ENCODE measurements around the gene CADM1.

Gene CADM1

DNA sequence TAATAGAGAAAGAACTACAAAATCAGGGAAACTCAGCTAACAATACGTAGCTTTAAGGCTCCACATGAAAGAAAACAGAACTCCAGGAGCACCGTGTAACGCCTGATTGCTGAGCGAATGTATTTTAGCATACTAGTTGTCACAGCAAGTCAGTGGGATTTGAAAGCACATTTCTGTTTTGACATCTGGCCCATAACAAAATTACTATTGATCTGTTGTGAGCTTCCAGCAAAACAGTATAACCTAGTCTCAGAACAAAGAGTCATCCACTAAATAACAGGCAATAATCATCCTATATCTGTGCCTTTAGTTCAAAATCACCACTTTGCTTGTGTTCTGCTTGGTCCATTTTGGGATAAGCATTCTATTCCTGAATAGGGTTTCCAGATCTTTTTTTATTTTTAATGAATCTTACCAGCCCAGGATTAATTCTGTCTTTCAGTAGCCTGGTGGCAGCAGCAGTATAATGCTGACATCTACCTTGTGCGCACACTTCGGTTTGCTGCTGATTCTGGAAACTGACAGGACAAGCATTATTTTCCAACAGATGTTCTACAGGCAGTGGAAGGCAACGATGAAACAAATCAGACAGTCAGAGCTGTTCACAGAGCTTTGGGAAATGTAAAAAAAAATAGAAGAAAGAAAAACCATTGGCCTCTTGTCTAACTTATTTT lies 66.2 kb downstream of the CADM1 start:
- Histone ChIP-seq H3K27ac (ENCODE audit: low read depth, low read length) (no peak overlapping the region), H3K4me1 (ENCODE audit: insufficient read depth, low read length) (peaks cover 11% of the 10 kb centered on the region)

GRCh38 chr11:115430345-115430744 lies 73.9 kb downstream of the CADM1 start:
- Histone ChIP-seq H3K36me3 (ENCODE audit: insufficient read depth, low read length) (no peaks in the 10 kb centered on the region), H3K4me1 (ENCODE audit: insufficient read depth, low read length) (no peaks in the 10 kb centered on the region), H3K9ac (ENCODE audit: low read length) (no peak overlapping the region), H3K27ac (ENCODE audit: low read depth, low read length) (no peak overlapping the region), H3K27me3 (ENCODE audit: control insufficient read depth in 1 of 2, insufficient read depth in 2 of 2, low read length in 2 of 2) (no peaks in the 10 kb centered on the region), H3K9me3 (ENCODE audit: low read length) (no peaks in the 10 kb centered on the region), H3K4me3 (ENCODE audit: low read depth in 1 of 2, low read length in 2 of 2) (no peak overlapping the region)

More for the DNA sequence above, 66.2 kb downstream of the CADM1 start:
- Histone ChIP-seq H3K36me3 (ENCODE audit: insufficient read depth, low read length) (no peaks in the 10 kb centered on the region), H3K9ac (ENCODE audit: low read length) (no peak overlapping the region), H3K4me3 (ENCODE audit: low read depth in 1 of 2, low read length in 2 of 2) (no peak overlapping the region), H3K27me3 (ENCODE audit: control insufficient read depth in 1 of 2, insufficient read depth in 2 of 2, low read length in 2 of 2) (no peaks in the 10 kb centered on the region), H3K9me3 (ENCODE audit: low read length) (no peaks in the 10 kb centered on the region)

DNA sequence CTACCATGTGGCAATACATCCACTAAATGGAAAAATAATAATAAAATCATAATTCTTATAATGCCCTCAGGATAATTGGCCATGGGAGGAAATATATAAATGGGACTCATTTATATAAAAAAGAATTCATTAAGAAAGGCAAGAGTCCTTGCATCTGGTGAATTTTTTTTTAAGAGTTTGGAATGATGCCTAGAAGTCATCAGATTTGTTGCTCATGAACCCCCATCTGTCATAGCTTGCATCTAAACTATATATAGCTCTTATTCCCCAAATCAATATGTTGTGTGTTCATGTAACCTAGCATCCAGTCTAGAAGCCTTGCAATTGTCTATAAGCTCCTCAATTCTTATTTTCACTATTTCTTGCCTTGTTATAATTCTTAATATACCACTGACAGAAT lies 75.9 kb downstream of the CADM1 start:
- Histone ChIP-seq H3K9me3 (ENCODE audit: low read length) (no peaks in the 10 kb centered on the region), H3K27me3 (ENCODE audit: control insufficient read depth in 1 of 2, insufficient read depth in 2 of 2, low read length in 2 of 2) (no peaks in the 10 kb centered on the region), H3K9ac (ENCODE audit: low read length) (no peak overlapping the region), H3K27ac (ENCODE audit: low read depth, low read length) (no peak overlapping the region), H3K4me3 (ENCODE audit: low read depth in 1 of 2, low read length in 2 of 2) (no peak overlapping the region), H3K36me3 (ENCODE audit: insufficient read depth, low read length) (no peaks in the 10 kb centered on the region), H3K4me1 (ENCODE audit: insufficient read depth, low read length) (no peaks in the 10 kb centered on the region)

GRCh38 chr11:115425816-115426215 lies 78.4 kb downstream of the CADM1 start:
- H3K27me3 ChIP-seq (ENCODE audit: control insufficient read depth in 1 of 2, insufficient read depth in 2 of 2, low read length in 2 of 2), result no peaks in the 10 kb centered on the region
- H3K9ac ChIP-seq (ENCODE audit: low read length), result no peak overlapping the region
- H3K27ac ChIP-seq (ENCODE audit: low read depth, low read length), result no peak overlapping the region
- no peaks in the 10 kb centered on the region for H3K4me1 ChIP-seq (ENCODE audit: insufficient read depth, low read length)
- H3K36me3 ChIP-seq (ENCODE audit: insufficient read depth, low read length), result no peaks in the 10 kb centered on the region
- no peak overlapping the region for H3K4me3 ChIP-seq (ENCODE audit: low read depth in 1 of 2, low read length in 2 of 2)
- H3K9me3 ChIP-seq (ENCODE audit: low read length), result no peaks in the 10 kb centered on the region

DNA sequence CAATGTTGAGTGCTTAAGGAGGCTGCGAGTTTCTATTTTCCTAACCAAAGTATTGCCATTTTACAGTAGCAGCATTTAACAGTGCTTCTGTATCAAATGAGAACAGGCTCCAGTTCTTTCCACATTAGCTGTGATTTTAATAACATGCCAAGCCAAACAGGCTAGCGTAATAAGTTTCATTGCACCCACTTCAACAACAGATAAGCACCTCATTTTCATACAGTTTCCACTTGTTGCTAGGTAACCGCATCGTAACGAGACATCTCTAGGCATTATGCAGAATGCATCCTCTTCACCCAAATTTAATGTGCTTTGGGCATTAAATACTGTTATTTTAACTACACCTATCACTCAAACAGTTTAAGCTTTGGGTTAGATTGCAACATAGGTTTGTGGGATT lies 79.0 kb downstream of the CADM1 start:
- Histone ChIP-seq H3K9me3 (ENCODE audit: low read length) (no peaks in the 10 kb centered on the region), H3K4me3 (ENCODE audit: low read depth in 1 of 2, low read length in 2 of 2) (no peak overlapping the region), H3K4me1 (ENCODE audit: insufficient read depth, low read length) (no peaks in the 10 kb centered on the region), H3K9ac (ENCODE audit: low read length) (no peak overlapping the region), H3K27me3 (ENCODE audit: control insufficient read depth in 1 of 2, insufficient read depth in 2 of 2, low read length in 2 of 2) (no peaks in the 10 kb centered on the region), H3K36me3 (ENCODE audit: insufficient read depth, low read length) (no peaks in the 10 kb centered on the region), H3K27ac (ENCODE audit: low read depth, low read length) (no peak overlapping the region)

GRCh38 chr11:115423728-115424459 lies 80.3 kb downstream of the CADM1 start:
- H3K36me3 ChIP-seq (ENCODE audit: insufficient read depth, low read length), result no peaks in the 10 kb centered on the region
- H3K4me1 ChIP-seq (ENCODE audit: insufficient read depth, low read length), result no peaks in the 10 kb centered on the region
- no peaks in the 10 kb centered on the region for H3K9me3 ChIP-seq (ENCODE audit: low read length)
- no peak overlapping the region for H3K4me3 ChIP-seq (ENCODE audit: low read depth in 1 of 2, low read length in 2 of 2)
- H3K27me3 ChIP-seq (ENCODE audit: control insufficient read depth in 1 of 2, insufficient read depth in 2 of 2, low read length in 2 of 2), result no peaks in the 10 kb centered on the region
- no peak overlapping the region for H3K9ac ChIP-seq (ENCODE audit: low read length)
- no peak overlapping the region for H3K27ac ChIP-seq (ENCODE audit: low read depth, low read length)

- Histone ChIP-seq H3K36me3 (ENCODE audit: insufficient read depth, low read length) (no peaks in the 10 kb centered on the region), H3K9ac (ENCODE audit: low read length) (no peak overlapping the region), H3K9me3 (ENCODE audit: low read length) (no peaks in the 10 kb centered on the region), H3K4me3 (ENCODE audit: low read depth in 1 of 2, low read length in 2 of 2) (no peak overlapping the region), H3K27me3 (ENCODE audit: control insufficient read depth in 1 of 2, insufficient read depth in 2 of 2, low read length in 2 of 2) (no peaks in the 10 kb centered on the region), H3K4me1 (ENCODE audit: insufficient read depth, low read length) (no peaks in the 10 kb centered on the region), H3K27ac (ENCODE audit: low read depth, low read length) (no peak overlapping the region)
These were observed 82.1 kb downstream of the CADM1 start for GRCh38 chr11:115421992-115422689.

DNA sequence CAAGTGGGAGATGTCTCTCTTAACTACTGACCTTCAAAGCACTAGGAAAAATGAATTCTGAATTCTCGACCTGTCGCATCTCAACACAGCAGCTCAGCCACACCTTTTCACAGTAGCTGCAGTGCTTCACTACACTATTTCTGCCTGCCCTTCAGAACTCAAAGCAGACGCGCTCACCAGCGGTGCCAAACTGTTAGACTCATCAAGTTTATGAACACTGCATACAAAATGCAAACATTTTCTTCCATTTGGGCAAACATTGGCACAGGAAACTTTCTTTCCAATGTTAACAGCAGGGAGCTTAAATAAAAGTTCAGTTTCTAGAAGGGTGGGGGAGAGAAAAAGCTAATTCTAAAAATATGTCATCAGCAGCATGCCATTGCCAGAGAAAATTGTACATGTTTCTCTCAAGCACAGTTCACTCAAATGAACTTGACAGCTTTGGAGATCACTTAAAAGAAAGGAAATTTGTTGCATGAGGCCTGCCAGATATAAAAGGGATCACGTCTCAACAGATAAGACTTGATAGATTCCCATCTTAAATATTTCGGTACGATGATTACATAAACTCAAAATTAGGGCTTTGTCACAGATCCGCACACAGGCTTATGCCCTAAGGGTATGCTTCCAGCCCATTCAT lies 82.7 kb downstream of the CADM1 start:
- H3K27ac ChIP-seq (ENCODE audit: low read depth, low read length), result no peak overlapping the region
- H3K4me1 ChIP-seq (ENCODE audit: insufficient read depth, low read length), result no peaks in the 10 kb centered on the region
- H3K36me3 ChIP-seq (ENCODE audit: insufficient read depth, low read length), result no peaks in the 10 kb centered on the region
- H3K9me3 ChIP-seq (ENCODE audit: low read length), result no peaks in the 10 kb centered on the region
- H3K27me3 ChIP-seq (ENCODE audit: control insufficient read depth in 1 of 2, insufficient read depth in 2 of 2, low read length in 2 of 2), result no peaks in the 10 kb centered on the region
- H3K4me3 ChIP-seq (ENCODE audit: low read depth in 1 of 2, low read length in 2 of 2), result no peak overlapping the region
- H3K9ac ChIP-seq (ENCODE audit: low read length), result no peak overlapping the region

GRCh38 chr11:115420505-115420904 lies 83.7 kb downstream of the CADM1 start:
- Histone ChIP-seq H3K9me3 (ENCODE audit: low read length) (no peaks in the 10 kb centered on the region), H3K4me1 (ENCODE audit: insufficient read depth, low read length) (no peaks in the 10 kb centered on the region), H3K4me3 (ENCODE audit: low read depth in 1 of 2, low read length in 2 of 2) (no peak overlapping the region), H3K36me3 (ENCODE audit: insufficient read depth, low read length) (no peaks in the 10 kb centered on the region), H3K27ac (ENCODE audit: low read depth, low read length) (no peak overlapping the region), H3K9ac (ENCODE audit: low read length) (no peak overlapping the region), H3K27me3 (ENCODE audit: control insufficient read depth in 1 of 2, insufficient read depth in 2 of 2, low read length in 2 of 2) (no peaks in the 10 kb centered on the region)

GRCh38 chr11:115418626-115419025 lies 85.6 kb downstream of the CADM1 start:
- H3K9me3 ChIP-seq (ENCODE audit: low read length), result no peaks in the 10 kb centered on the region

GRCh38 chr11:115418081-115418480 lies 86.1 kb downstream of the CADM1 start:
- Histone ChIP-seq H3K36me3 (ENCODE audit: insufficient read depth, low read length) (no peaks in the 10 kb centered on the region), H3K4me3 (ENCODE audit: low read depth in 1 of 2, low read length in 2 of 2) (no peak overlapping the region), H3K9me3 (ENCODE audit: low read length) (no peaks in the 10 kb centered on the region), H3K27me3 (ENCODE audit: control insufficient read depth in 1 of 2, insufficient read depth in 2 of 2, low read length in 2 of 2) (no peaks in the 10 kb centered on the region), H3K4me1 (ENCODE audit: insufficient read depth, low read length) (no peaks in the 10 kb centered on the region), H3K27ac (ENCODE audit: low read depth, low read length) (no peak overlapping the region), H3K9ac (ENCODE audit: low read length) (no peak overlapping the region)

More at GRCh38 chr11:115418626-115419025, 85.6 kb downstream of the CADM1 start:
- Histone ChIP-seq H3K9ac (ENCODE audit: low read length) (no peak overlapping the region), H3K4me1 (ENCODE audit: insufficient read depth, low read length) (no peaks in the 10 kb centered on the region), H3K36me3 (ENCODE audit: insufficient read depth, low read length) (no peaks in the 10 kb centered on the region), H3K4me3 (ENCODE audit: low read depth in 1 of 2, low read length in 2 of 2) (no peak overlapping the region), H3K27ac (ENCODE audit: low read depth, low read length) (no peak overlapping the region), H3K27me3 (ENCODE audit: control insufficient read depth in 1 of 2, insufficient read depth in 2 of 2, low read length in 2 of 2) (no peaks in the 10 kb centered on the region)
